Measurements from ENCODE around the gene PIK3R3. TPM values are rescaled to one million over a fixed set of nuclear protein-coding genes. Genes with fewer than 3 reads are reported as not detected.

PIK3R3 gene
- total and polyA plus RNA-seq, 8 donors = 3.4 to 33.8 (median 12.4) TPM

DNA sequence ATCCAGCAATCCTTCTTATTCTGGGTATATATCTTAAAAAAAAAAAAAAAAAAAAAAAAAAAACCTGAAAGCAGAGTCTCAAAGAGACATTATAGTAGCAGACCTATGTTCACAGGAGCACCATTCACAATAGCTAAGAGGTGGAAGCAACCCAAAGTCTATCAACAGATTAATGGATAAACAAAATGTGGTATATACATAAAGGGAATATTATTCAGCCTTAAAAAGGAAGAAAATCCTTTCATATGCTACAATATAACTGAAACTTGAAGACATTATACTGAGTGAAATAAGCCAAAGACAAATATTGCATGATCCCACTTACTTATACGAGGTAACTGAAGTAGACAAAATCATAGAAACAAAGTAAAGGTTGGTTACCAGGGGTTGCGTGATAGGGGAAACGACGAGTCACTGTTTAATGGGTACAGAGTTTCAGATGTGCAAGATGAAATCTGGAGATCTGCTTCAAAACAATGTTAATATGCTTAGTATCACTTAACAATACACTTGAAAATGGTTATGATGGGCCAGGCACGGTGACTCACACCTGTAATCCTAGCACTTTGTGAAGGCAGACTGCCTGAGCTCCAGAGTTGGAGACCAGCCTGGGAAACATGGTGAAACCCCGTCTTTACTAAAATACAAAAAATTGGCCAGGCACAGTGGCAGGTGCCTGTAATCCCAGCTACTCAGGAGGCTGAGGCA is 29.5 kb downstream of the PIK3R3 start:
- TF ChIP-seq POLR2AphosphoS5 (IDR thresholded peaks at IDR 0.05) = no peak
- TF ChIP-seq EP300 (IDR thresholded peaks at IDR 0.05) = no peak
- no peak for TF ChIP-seq POLR2A (IDR thresholded peaks at IDR 0.05)
- TF ChIP-seq, protein P1, sequence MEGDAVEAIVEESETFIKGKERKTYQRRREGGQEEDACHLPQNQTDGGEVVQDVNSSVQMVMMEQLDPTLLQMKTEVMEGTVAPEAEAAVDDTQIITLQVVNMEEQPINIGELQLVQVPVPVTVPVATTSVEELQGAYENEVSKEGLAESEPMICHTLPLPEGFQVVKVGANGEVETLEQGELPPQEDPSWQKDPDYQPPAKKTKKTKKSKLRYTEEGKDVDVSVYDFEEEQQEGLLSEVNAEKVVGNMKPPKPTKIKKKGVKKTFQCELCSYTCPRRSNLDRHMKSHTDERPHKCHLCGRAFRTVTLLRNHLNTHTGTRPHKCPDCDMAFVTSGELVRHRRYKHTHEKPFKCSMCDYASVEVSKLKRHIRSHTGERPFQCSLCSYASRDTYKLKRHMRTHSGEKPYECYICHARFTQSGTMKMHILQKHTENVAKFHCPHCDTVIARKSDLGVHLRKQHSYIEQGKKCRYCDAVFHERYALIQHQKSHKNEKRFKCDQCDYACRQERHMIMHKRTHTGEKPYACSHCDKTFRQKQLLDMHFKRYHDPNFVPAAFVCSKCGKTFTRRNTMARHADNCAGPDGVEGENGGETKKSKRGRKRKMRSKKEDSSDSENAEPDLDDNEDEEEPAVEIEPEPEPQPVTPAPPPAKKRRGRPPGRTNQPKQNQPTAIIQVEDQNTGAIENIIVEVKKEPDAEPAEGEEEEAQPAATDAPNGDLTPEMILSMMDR (IDR thresholded peaks at IDR 0.05) = no peak
- intact Hi-C loops (cut with DNase I; ENCODE audit: low total_unique reads) = no loop called here
- no peaks in the 10 kb centered on the region for H3K4me1 ChIP-seq
- no peak overlapping the region for H3K27ac ChIP-seq
- H3K9me3 ChIP-seq = peaks cover 0 to 8% (median 3%) of the 10 kb centered on the region in 4 donors
- WGBS, 5 donors = 91 to 97% (median 95%) methylated on average over 6 of the region's 6 CpGs
- H3K27me3 ChIP-seq = no peaks in the 10 kb centered on the region
- H3K36me3 ChIP-seq = no peaks in the 10 kb centered on the region
- no peak for DNase-seq
- H3K4me3 ChIP-seq = no peak overlapping the region

DNA sequence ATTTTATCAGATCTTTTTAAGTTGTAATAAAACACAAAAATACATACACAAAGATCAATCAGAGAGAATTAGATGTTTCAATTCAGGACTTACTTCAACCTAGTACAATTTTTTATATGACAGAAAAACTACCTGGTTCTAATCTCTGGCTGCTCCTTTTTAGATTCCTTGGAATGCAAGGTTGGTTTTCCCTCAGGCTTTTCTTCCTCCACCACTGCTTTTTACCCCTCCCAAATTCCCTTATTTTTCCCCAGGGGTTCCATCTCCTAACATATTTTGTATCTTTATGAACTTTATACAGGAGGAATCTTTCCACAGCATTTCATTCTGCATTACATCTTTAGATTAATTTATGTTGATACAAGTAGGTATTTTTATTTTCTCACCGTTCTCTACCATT is 33.2 kb downstream of the PIK3R3 start:
- TF ChIP-seq POLR2AphosphoS5 (IDR thresholded peaks at IDR 0.05) = no peak
- TF ChIP-seq, protein P1 (IDR thresholded peaks at IDR 0.05) = no peak
- TF ChIP-seq EP300 (IDR thresholded peaks at IDR 0.05) = no peak
- no peak for TF ChIP-seq POLR2A (IDR thresholded peaks at IDR 0.05)
- Histone ChIP-seq H3K4me3 (no peak overlapping the region), H3K4me1 (no peaks in the 10 kb centered on the region), H3K27me3 (no peaks in the 10 kb centered on the region), H3K36me3 (no peaks in the 10 kb centered on the region), H3K9me3 (peaks cover 0 to 8% (median 3%) of the 10 kb centered on the region in 4 donors), H3K27ac (no peak overlapping the region)
- DNase-seq = no peak
- intact Hi-C loops (cut with DNase I; ENCODE audit: low total_unique reads) = no loop called here
- WGBS, 5 donors = 92 to 100% (median 96%) methylated on average over 1 of the region's 1 CpG

DNA sequence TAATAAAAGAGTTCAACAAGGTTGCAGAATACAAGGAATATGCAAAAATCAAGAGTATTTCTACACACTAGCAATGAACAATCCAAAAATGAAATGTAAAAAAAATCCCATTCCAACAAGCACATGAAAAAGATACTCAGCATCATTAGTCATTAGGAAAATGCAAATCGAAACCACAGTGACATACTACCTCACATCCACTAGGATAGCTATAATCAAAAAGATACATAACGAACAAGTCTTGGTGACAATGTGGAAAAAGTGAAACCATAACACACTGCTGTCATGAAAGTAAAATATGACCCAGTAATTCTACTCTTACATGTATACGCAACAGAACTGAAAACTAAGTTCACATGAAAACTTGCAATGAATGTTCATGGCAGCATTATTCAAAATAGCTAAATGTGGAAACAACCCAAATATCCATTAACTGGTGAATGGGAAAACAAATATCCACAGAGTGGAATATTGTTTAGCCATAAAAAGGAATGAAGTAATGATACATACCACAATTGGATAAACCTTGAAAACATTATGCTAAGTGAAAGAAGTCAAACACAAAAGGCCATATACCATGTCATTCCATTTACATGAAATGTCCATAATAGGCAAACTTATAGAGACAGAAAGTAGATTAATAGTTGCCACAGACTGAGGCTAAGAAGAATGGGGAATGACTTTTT is 34.3 kb downstream of the PIK3R3 start:
- H3K4me3 ChIP-seq = no peak overlapping the region
- H3K9me3 ChIP-seq = peaks cover 0 to 8% (median 3%) of the 10 kb centered on the region in 4 donors
- no peaks in the 10 kb centered on the region for H3K36me3 ChIP-seq
- intact Hi-C loops (cut with DNase I; ENCODE audit: low total_unique reads) = no loop called here
- no peaks in the 10 kb centered on the region for H3K27me3 ChIP-seq
- H3K4me1 ChIP-seq = no peaks in the 10 kb centered on the region
- WGBS, 5 donors = 84 to 90% (median 87%) methylated on average over 3 of the region's 3 CpGs
- DNase-seq = no peak
- H3K27ac ChIP-seq = no peak overlapping the region
- no peak for TF ChIP-seq EP300 (IDR thresholded peaks at IDR 0.05)
- TF ChIP-seq, protein P1 (IDR thresholded peaks at IDR 0.05) = no peak

DNA sequence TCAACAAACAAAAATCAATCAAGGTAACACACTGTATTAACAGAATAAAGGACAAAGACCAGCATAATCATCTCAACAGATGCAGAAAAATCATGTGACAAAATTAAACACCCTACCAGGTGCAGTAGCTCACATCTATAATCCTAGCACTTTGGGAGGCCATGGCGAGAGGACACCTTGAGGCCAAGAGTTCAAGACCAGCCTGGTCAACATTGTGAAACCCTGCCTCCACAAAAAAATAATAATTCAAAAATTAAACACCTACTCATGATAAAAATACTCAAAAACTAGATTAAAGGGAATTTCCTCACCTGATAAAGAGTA is 35.3 kb downstream of the PIK3R3 start:
- H3K36me3 ChIP-seq = no peaks in the 10 kb centered on the region
- WGBS, 5 donors = 88 to 100% (median 93%) methylated on average over 1 of the region's 1 CpG
- TF ChIP-seq POLR2AphosphoS5 (IDR thresholded peaks at IDR 0.05) (no peak), EP300 (IDR thresholded peaks at IDR 0.05) (no peak), POLR2A (IDR thresholded peaks at IDR 0.05) (no peak)
- TF ChIP-seq, protein P1 (IDR thresholded peaks at IDR 0.05) = no peak
- H3K4me3 ChIP-seq = no peak overlapping the region
- H3K27me3 ChIP-seq = no peaks in the 10 kb centered on the region
- H3K4me1 ChIP-seq = no peaks in the 10 kb centered on the region
- H3K9me3 ChIP-seq = peaks cover 0 to 8% (median 3%) of the 10 kb centered on the region in 4 donors
- intact Hi-C loops (cut with DNase I; ENCODE audit: low total_unique reads) = no loop called here
- no peak for DNase-seq
- no peak overlapping the region for H3K27ac ChIP-seq

Data from stomach (tissue), 9 donors.